Measurements from ENCODE around the gene LRRN2.

DNA sequence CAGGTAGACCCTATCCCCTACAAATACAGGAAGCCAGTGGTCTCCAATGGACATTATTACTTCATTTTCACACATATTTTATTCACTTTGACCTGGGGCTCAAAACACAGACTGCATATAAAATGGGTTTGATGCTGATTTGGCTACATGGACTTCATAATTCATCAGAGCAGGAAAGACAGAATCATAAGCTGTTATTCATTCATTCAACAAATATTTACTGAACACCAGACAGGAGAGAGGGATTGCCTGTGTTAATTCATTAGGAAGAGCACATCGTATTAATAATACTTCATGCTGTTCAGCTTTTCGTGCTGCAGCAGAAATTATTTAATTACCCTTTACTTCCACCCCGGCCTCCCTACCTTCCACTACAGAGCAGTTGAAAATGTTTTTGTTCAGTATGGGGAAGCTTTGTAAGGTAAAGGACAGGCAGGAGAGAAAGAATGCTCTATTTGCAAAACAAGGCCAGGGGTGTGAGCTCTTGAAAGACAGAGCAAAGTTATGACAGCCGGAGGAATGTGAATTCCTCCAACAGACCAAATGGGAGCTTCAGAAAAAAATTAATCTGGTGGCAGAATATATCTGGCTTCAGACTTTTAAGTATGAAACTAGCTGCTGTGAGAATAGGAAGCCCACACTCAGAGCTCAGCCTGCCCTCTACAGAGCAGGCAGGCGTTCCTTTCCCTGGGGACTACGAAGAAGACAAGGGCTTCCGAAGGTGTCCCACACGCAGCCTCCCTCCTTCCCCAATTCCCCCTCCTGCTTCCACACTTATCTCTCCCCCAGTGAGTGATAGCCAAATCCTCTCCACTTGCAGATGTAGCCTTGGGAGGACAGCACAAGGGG lies 111.3 kb downstream of the LRRN2 start:
- TF ChIP-seq, protein P1, sequence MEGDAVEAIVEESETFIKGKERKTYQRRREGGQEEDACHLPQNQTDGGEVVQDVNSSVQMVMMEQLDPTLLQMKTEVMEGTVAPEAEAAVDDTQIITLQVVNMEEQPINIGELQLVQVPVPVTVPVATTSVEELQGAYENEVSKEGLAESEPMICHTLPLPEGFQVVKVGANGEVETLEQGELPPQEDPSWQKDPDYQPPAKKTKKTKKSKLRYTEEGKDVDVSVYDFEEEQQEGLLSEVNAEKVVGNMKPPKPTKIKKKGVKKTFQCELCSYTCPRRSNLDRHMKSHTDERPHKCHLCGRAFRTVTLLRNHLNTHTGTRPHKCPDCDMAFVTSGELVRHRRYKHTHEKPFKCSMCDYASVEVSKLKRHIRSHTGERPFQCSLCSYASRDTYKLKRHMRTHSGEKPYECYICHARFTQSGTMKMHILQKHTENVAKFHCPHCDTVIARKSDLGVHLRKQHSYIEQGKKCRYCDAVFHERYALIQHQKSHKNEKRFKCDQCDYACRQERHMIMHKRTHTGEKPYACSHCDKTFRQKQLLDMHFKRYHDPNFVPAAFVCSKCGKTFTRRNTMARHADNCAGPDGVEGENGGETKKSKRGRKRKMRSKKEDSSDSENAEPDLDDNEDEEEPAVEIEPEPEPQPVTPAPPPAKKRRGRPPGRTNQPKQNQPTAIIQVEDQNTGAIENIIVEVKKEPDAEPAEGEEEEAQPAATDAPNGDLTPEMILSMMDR (IDR thresholded peaks at IDR 0.05): no peak
- TF ChIP-seq EP300 (IDR thresholded peaks at IDR 0.05) (no peak), POLR2A (IDR thresholded peaks at IDR 0.05) (no peak)
